Skin epidermis (tissue), 12 donors: ENCODE measurements around the gene HVCN1.
"Not testable (repeated sequence)": the region's sequence is repeated elsewhere in the genome, so short reads cannot be mapped to it uniquely, and the experiment has no call there.

Experiments used
- H3K27ac ChIP-seq, 21 experiments: fragments of 200-600 bp; sonication (generic) in 11 of 21; one replicate each; pipeline ENCODE4 v1.5.0; 2020; ENCODE audit warnings: mild to moderate bottlenecking in 3 of 21, inconsistent platforms in 2 of 21, moderate library complexity in 2 of 21
- H3K4me3 ChIP-seq, 7 experiments: fragments of 200-600 bp; sonication (generic) in 2 of 7; one replicate each; pipeline ENCODE4 v1.5.0; 2020; ENCODE audit warnings: inconsistent platforms in 2 of 7, mild to moderate bottlenecking in 2 of 7, moderate library complexity in 1 of 7

HVCN1 gene, protein sequence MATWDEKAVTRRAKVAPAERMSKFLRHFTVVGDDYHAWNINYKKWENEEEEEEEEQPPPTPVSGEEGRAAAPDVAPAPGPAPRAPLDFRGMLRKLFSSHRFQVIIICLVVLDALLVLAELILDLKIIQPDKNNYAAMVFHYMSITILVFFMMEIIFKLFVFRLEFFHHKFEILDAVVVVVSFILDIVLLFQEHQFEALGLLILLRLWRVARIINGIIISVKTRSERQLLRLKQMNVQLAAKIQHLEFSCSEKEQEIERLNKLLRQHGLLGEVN

DNA sequence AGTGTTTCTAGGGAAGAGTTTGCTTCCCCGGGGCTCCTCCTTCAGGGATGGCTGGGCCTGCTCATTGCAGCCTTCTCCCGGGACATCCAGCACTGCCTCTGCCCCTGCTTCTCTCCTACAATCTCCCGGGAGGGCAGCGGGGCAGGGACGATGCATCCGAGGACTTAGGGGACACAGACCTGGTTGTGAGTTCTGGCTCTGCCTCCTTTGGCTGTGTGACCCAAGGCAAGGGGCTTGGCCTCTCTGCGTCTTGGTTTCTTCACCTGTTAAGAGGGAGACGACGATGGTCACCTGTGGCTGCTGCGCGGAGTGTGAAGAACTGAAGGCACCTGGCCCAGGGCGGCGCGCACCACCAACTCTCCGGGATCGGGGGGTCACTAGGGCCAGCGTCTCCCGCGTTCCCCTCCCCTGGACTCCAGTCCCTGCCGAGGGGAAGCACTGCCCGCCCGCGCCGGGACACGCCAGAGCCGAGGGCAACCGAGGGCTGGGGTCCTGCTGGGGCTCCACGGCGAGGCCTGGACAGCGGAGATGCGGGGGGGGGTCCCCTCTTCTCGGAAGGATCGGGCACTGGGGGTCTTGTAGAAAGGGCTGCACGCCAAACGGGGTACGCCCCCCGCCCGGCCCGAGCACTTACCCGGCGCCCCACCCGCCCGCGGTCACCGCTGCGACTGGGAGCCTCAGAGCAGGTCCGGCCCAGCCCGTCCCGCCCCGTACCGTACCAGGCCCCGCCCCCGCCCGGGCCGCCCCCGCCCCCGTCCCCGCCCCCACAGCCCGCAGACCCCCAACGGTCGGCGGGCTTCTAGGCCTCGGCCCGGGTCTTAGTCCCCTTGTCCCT is at the start of gene HVCN1:
HVCN1 (minus strand) TSS at position 670 of the 835 bp plus-strand sequence. CDS start 5,870 bp downstream, outside the sequence.
- peak within 1 kb of the TSS in 20 of 21 experiments; percentile 3 to 92 (median 76) for H3K27ac ChIP-seq

DNA sequence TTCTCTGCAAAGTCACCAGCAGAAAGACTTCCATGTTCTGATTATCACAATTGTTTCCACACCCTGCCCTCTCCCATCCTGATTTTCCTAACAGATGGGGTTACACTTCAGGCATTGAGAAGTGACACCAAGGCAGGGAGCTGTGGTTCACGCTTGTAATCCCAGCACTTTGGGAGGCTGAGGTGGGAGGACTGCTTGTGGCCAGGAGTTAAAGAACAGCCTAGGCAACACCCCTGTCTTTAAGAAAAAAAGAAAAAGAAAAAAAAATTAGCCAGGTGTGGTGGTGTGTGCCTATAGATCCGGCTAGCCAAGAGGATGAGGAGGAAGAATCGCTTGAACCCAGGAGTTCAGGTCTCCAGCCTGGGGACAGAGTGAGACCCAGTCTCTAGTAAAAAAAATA is 48.6 kb upstream of the HVCN1 start:
- Histone ChIP-seq H3K4me3 (no peak overlapping the region), H3K27ac (peak overlapping the region in 2 of 21 experiments; percentile 18 to 24)

More for the DNA sequence above, at the start of gene HVCN1:
- H3K4me3 ChIP-seq = peak within 1 kb of the TSS; percentile 40 to 67 (median 59)

DNA sequence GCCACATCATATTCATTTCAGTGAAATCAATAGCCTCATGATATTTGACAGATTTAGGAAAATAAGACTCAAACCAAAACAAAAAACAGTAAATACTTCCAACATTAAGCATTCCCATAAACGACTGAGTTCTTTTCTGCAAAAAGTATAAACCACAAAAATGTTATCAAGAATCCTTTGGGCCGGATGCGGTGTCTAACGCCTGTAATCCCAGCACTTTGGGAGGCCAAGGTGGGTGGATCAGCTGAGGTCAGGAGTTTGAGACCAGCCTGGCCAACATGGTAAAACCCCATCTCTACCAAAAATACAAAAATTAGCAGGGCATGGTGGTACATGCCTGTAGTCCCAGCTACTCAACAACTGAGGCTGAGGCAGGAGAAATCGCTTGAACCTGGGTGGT is 48.1 kb upstream of the HVCN1 start:
- H3K4me3 ChIP-seq = not testable (repeated sequence)
- peak overlapping the region in 1 of 21 experiments; percentile 24 for H3K27ac ChIP-seq

DNA sequence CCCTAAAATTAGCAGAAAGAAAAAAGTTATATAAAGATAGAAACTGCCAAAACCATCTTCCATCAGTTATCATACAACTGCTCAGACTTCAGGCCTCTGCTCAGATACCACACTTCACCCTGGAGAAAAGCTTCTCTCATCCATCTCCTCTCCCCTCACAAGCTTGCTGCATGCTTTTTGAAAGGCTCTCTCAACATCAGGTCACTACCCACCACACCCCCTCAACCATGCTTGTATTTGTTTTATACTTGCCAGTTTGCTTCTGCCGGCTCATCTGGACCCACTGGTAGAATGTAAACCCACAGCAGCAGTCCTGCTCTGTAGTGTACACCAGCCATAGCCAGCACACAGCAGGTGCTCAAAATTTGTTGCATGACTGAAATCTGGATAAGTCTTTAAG is 45.0 kb upstream of the HVCN1 start:
- Histone ChIP-seq H3K4me3 (no peak overlapping the region), H3K27ac (no peak overlapping the region)

DNA sequence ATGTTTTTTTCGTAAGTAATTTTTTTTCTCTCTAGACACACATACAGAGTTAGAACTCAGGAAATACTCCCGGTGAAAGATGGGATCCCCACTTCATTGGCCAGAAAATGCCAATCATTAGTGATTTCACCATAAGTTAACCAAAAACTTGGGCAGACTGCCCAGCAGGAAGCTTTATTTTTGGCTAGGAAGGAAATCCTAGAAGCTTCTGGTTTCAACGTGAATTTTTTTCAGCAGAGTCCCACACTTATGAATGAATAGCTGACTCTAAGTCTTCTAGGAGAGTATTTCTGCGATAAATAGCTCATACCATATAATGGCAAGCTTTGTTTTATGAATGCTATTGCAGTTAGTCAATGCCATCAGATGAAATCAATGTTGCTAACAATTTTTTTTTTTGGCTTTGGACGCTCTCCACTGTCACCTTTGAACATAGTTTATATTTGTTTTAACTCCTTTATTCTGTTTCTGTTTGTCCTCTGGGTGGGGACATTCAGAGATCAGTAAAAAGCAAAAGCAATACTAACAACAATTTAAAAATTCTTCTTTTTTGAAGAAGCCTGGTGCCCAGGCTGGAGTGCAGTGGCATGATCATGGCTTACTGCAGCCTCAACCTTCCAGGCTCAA is 44.3 kb upstream of the HVCN1 start:
- Histone ChIP-seq H3K4me3 (no peak overlapping the region), H3K27ac (peak overlapping the region in 1 of 21 experiments; percentile 6)

DNA sequence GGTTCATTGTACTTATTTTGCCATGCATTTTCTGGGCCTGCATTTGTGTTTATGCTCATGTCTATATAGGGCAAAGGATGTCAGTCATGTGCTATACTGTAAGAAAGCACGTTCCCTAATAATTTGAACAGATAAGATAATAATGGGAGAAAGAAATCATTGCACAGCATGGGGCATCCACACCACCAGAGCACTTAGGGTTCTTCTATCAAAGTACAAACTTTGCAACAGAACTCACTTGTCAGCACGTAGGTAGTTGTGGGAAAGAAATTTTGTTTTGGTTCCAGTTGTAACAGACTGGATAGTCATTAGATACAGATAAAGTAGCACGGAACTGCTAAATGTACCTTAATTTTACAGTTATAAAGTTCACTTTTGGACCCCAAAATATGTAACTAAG is 43.7 kb upstream of the HVCN1 start:
- Histone ChIP-seq H3K4me3 (no peak overlapping the region), H3K27ac (peak overlapping the region in 1 of 21 experiments; percentile 6)

DNA sequence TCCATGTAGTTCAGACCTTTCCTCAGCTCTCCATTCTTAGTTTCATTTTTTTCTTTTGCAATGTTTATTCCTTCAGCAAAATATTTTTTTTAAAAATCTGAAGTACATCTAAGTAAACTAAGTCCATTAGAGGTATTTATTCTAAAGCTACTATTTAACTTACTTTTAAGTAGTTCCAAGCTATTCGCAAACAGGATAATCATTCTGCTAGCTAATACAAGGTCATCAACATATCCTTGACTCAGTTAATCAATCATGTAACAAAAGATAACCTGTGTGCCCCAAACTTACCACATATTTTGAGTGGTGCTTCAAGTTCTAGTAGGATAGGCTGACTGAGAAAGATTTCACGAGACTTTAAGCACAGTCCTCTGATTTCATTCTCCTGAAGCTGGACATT is 42.6 kb upstream of the HVCN1 start:
- H3K27ac ChIP-seq = no peak overlapping the region

DNA sequence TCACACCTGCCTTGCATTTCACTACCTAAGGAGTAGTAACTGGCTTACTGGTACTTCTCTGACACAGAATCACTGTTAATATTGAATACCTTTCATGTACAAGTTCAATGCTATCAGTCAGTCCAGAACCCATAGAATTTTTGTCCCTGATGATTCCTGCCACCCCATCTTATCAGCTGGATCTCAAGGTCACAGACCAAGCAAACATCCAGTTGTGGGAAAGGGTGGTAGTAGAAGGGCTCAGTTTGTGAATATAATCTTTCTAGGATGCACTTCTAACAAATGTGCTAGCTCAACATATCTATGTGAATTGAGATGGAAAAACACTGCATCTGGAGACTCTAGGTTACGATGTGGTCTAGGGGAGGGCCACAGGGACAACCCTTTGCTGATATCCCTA is 39.7 kb upstream of the HVCN1 start:
- no peak overlapping the region for H3K27ac ChIP-seq
- H3K4me3 ChIP-seq = no peak overlapping the region

More for the DNA sequence above, 42.6 kb upstream of the HVCN1 start:
- no peak overlapping the region for H3K4me3 ChIP-seq

DNA sequence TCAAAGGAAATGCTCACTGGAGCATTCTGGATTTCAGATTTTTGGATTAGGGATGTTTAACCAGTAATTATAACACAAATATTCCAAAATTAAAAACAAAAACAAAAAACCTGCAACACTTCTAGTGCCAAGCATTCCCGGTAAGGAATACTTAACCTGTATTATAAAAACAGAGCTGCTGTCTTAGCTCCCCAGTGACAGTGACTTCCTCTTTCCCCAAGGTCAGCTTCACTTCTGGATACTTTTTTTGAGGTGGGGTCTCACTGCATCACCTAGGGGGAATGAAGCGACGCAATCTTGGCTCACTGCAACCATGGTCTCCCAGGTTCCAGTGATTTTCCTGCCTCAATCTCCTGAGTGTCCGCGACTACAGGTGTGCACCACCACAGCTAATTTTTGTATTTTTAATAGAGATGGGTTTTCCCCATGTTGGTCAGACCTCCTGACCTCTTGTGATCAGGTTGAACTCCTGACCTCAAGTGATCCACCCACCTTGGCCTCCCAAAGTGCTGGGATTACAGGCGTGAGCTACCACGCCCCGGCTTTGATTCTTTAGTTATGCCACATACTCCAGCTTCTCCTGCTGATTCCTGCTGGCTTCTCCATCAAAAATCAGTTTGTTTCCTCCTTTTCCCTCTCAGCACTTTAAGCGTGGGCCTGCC is 37.9 kb upstream of the HVCN1 start:
- Histone ChIP-seq H3K27ac (peak overlapping the region in 1 of 21 experiments; percentile 28), H3K4me3 (no peak overlapping the region)

DNA sequence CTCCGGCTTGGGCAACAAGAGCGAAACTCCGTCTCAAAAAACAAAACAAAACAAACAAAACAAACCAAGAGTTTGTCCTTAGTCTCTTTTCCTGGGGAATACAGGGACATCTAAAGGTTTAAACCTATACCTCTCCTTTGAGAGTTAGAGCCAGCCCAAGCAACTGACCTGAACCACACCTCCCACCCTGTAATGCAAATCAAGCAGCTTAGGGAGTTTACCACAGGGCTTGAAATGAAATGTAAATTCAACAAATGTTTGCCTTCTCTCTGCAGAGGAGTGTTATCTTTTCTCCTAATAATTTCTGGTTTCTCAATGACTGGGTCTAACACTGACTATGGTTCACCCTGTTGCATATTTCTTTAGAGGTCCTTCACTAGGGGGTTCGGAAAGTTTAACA is 37.1 kb upstream of the HVCN1 start:
- H3K27ac ChIP-seq = no peak overlapping the region

DNA sequence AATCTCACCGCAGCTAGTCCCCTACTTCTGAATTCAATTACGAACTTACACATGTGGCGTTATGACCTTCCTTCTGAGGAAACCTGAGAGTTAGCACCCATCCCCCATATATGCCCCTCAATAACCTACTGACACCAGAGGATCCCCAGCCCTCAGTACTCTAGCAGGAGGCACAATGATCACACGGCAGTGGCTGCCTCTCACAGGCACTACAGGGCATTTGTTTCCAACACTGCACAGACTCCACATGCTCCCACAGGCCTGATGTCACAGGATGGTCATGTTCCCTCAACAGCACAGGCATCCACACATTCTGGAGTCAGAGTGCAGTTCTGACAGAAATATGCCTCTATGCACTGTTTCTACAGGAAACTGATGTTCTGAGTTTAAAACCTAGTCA is 36.4 kb upstream of the HVCN1 start:
- no peak overlapping the region for H3K4me3 ChIP-seq

More for the DNA sequence above, 37.1 kb upstream of the HVCN1 start:
- H3K4me3 ChIP-seq = no peak overlapping the region

DNA sequence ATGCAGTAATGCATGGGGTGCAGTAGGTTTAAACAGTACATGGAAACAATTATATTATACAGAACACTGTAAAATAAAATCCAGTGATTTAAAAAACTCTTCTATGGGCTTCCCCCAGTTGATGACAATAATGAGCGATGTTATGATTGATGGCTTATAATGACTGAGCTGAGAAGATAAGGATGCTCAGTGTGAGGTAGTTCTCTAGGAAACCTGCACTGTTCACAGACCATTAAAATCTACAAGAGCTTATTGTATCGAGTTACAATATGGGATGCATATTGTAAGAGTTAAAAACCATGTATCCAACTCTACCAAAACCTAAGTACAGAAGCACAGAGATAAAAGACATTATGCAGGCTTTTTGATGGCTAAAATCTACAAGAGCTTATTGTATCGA is 34.0 kb upstream of the HVCN1 start:
- H3K4me3 ChIP-seq, H3K27ac ChIP-seq: not testable (repeated sequence)

More for the DNA sequence above, 36.4 kb upstream of the HVCN1 start:
- no peak overlapping the region for H3K27ac ChIP-seq

DNA sequence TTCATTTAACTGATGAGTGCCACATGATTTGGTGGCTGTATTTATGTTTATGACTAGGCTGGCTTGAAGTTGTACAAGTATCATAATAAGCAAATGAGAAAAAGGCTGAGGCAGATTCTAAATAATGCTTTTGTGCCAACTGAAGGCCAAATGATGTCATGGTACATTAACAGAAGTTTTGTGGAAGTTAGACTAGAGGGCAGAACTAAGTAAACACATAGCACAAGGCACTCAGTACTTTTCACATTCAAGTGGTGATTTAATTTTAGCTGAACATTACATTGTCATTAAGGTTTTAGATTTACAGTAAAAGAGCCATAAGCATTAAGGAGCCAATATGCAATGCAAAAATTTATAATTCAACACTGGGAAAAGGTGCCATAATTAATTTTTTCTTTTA is 32.7 kb upstream of the HVCN1 start:
- Histone ChIP-seq H3K4me3 (no peak overlapping the region), H3K27ac (no peak overlapping the region)

DNA sequence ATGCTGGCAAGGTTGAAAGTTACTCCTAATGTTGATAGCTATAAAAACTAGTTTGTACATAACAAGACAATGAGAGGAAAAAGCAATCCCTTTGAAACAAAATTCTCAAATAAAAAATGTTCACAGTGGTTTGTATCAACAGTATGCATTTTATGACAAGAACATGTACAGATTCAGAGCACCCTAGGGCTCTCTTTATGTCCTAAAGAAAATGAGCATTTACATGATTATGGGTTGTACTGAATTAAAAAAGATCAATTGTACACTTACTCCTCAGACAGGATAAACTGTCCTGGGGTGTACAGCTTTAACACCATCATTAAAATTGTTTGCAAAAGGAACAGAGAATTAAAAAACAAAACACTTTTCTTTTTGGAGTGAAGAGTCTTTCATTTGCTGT is 31.6 kb upstream of the HVCN1 start:
- H3K4me3 ChIP-seq = no peak overlapping the region
- no peak overlapping the region for H3K27ac ChIP-seq

DNA sequence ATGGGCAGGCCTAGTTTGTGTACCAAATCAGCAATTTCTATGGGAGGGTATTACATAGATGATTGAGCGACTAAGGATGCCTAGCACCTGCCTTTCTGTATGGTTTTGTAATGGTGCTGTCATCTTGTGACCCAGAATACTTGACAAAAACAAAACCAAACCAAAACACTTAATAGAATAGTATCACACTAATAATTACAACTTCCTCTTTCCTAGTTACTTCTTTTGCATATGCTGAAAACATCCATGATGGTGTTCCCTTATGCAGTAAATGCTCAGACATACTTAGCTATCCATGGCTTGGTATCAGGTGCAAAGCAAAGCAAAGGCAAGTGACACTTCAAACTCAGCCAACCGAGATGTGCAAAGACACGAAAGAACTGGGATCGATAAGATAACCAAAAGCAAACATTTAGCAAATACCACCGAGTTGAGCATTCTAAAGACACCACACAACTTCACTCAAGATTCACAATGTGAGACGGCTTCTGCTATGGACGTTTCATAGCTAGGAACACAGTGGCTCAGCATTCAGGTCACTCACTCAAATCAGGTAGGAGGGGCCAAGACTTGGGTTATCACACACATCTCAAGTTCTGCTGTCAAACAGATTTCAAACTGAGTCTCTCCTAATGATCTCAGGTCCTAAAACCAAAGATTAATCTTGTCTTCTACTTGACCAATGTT is 29.4 kb upstream of the HVCN1 start:
- no peak overlapping the region for H3K27ac ChIP-seq
- H3K4me3 ChIP-seq = no peak overlapping the region

DNA sequence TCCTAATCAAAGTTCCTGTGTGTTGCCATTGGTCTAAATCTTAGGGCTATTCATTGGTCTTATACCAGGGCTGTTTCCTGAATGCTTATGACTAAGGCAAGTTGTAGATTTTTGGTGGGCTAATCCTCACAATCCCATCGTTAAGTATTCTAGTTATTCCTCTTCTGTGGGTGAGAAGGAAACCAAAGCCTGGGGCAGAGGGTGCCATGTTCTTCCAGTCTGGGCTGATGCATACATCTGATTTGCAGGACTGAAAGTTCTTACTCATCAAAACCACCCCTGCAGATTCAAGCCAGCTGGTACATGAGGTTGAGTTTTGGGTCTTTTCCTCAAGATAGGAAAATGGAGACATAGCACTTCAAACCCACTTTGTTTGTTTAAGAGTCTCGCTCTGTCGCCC is 28.1 kb upstream of the HVCN1 start:
- H3K4me3 ChIP-seq = no peak overlapping the region
- H3K27ac ChIP-seq = no peak overlapping the region

DNA sequence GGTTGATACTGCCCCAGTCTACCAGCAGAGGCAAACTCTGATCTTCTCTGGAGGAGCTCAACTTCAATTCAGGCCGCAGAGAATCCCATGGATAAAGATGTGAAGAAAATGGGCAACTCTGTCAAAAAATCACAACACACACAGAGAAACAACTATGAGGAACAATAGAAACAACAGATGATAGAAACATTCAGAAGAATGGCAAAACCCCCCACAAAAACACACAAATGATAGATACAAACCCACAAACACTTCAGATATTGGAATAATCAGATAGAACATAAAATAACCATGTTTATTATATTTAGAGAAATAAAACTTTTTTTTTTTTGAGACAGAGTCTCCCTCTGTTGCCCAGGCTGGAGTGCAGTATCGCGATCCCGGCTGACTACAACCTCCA is 20.0 kb upstream of the HVCN1 start:
- Histone ChIP-seq H3K4me3 (no peak overlapping the region), H3K27ac (no peak overlapping the region)

DNA sequence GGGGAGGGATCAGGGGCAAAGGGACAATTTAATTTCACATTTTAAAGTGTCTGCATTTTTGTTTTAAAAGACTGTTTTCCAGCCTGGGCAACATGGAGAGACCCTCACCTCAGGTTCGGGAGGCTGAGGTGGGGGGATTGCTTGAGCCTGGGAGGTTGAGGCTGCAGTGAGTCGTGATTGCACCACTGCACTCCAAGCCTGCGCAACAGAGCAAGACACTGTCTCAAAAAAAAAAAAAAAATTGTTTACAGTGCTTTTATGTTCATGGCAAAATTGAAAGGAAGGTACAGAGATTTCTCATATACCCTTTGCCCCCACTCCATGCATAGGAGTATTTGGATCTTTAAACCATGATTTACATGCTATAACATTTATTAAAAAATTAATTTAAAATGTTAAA is 16.4 kb upstream of the HVCN1 start:
- no peak overlapping the region for H3K4me3 ChIP-seq
- no peak overlapping the region for H3K27ac ChIP-seq

DNA sequence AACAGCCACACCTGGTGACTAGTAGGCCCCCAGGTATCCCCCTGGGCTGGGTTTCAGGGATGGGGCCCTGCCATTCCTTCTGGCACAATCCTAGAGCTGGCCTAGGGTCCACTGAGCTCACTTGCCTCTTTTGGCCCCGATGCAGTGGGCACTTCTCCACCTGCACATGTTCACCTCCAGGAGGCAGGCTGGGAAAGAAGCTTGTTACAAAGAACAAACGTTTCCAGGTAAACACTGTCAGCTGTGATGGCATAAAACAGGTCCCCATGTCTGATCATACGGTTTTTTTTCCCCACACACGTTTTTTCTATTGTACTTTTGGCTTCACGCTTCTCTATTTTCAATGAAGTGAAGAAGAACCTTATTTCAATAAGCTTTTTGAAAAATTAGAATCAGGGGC is 15.8 kb upstream of the HVCN1 start:
- Histone ChIP-seq H3K27ac (no peak overlapping the region), H3K4me3 (no peak overlapping the region)

DNA sequence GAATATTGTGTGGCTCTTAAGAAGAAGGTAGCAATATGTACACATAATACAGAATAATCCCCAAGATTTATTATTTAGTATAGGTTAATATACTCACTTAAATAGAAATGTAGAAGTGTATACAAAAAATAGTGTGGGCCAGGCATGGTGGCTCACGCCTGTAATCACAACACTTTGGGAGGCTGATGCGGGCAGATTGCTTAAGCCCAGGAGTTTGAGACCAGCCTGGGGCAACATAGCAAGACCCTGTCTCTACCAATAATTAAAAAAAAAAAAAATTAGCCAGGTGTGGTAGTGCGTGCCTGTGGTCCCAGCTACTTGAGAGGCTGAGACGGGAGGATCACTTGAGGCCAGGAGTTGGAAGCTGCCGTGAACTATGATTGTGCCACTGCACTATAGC is 15.3 kb upstream of the HVCN1 start:
- H3K4me3 ChIP-seq = no peak overlapping the region
- no peak overlapping the region for H3K27ac ChIP-seq
